SH-SY5Y (cell line): ENCODE measurements around the gene ANKRD13D.

Experiments used
- GATA2 ChIP-seq: IDR thresholded peaks from 2 replicates; pipeline ENCODE4 v1.6.1; 2011; ENCODE audit warnings: mild to moderate bottlenecking, low read depth, low read length
- GATA3 ChIP-seq: IDR thresholded peaks from 2 replicates; pipeline ENCODE4 v1.6.1; 2011; ENCODE audit warnings: low read depth, mild to moderate bottlenecking, low read length, moderate library complexity

ANKRD13D gene

GRCh38 chr11:67289226-67289650 lies at the start of gene ANKRD13D:
TSS of gene ANKRD13D (plus strand) at chr11:67289303. CDS start at chr11:67289461, 158 bp downstream.
- TF ChIP-seq GATA3 (no peak), GATA2 (no peak)

- TF ChIP-seq GATA2 (no peak), GATA3 (no peak)
Measured at GRCh38 chr11:67239783-67240575, 49.1 kb upstream of the ANKRD13D start.

GRCh38 chr11:67240576-67241389 lies 48.3 kb upstream of the ANKRD13D start:
- TF ChIP-seq GATA3 (no peak), GATA2 (no peak)

- TF ChIP-seq GATA3 (no peak), GATA2 (no peak)
Measured at GRCh38 chr11:67242548-67242947, 46.6 kb upstream of the ANKRD13D start.

GRCh38 chr11:67243051-67243450 lies 46.1 kb upstream of the ANKRD13D start:
- no peak for TF ChIP-seq GATA2
- no peak for TF ChIP-seq GATA3

GRCh38 chr11:67245046-67245445 lies 44.1 kb upstream of the ANKRD13D start:
- no peak for TF ChIP-seq GATA2
- TF ChIP-seq GATA3, result no peak

- no peak for TF ChIP-seq GATA3
- no peak for TF ChIP-seq GATA2
Measured at GRCh38 chr11:67247946-67248550, 41.1 kb upstream of the ANKRD13D start.

- no peak for TF ChIP-seq GATA3
- no peak for TF ChIP-seq GATA2
Measured at GRCh38 chr11:67248653-67249052, 40.5 kb upstream of the ANKRD13D start.

- TF ChIP-seq GATA3 (no peak), GATA2 (no peak)
Measured at GRCh38 chr11:67250059-67251043, 38.8 kb upstream of the ANKRD13D start.

- TF ChIP-seq GATA2 (no peak), GATA3 (no peak)
Measured at GRCh38 chr11:67251841-67252240, 37.3 kb upstream of the ANKRD13D start.

- TF ChIP-seq GATA3 (no peak), GATA2 (no peak)
Measured at GRCh38 chr11:67252831-67253239, 36.3 kb upstream of the ANKRD13D start.

GRCh38 chr11:67253872-67254624 lies 35.1 kb upstream of the ANKRD13D start:
- no peak for TF ChIP-seq GATA3
- TF ChIP-seq GATA2, result no peak

GRCh38 chr11:67254798-67255197 lies 34.3 kb upstream of the ANKRD13D start:
- TF ChIP-seq GATA2, result no peak
- TF ChIP-seq GATA3, result no peak
